Measurements from ENCODE around the gene COL12A1.

DNA sequence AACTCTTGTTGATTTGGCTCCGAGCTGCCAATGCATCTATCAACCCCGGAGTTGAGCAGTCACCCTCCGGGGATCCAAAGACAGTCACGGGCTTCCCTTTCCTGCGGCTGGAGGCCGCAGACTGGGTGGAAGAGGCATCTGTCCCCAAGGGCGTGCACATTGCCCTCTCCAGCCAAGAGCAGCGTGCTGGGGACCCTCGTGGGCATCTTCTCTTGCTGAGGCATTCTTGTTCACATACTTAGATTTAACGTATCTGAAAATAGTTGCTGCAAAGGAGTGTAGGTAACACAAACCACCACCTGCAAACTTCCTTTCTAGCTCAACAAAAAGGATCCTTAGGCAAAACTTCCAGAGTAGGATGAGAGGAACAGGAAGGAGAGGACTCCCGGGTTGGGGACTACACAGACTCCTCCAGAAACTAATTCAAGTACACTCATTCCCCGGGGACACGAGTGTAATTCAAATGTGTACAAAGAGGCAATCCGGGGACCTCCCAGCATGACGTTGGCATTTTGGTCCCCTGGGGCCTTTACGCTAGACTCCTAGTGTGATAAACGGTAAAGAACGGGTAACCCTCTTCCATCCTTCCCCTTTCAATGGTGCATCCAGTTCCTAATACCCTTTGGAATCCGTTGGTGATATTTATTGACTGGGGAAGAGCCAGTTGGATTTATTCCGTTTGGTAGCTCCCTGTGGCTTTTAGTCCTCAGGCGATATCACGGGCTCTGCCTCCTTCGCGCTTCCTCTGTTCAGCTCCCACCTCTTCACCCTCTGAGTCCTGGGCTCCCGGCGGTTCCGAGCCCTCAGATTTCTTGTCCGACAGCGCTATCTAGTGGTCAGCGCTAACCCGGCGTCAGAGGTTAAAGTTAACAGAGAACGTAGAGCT, 2.7 kb upstream of the COL12A1 start:
- TF ChIP-seq YBX1 (IDR thresholded peaks at IDR 0.05) = no peak
- peak; percentile 82 to 96 (median 92) for TF ChIP-seq CTCF (IDR thresholded peaks at IDR 0.05 in 2 of 3, conservative IDR thresholded peaks at IDR 0.05 in 1 of 3; ENCODE audit: control insufficient read depth in 2 of 3, extremely low read depth in 1 of 3, insufficient read depth in 1 of 3, low read depth in 3 of 3, low read length in 3 of 3)
- TF ChIP-seq NR2C2 (IDR thresholded peaks at IDR 0.05; ENCODE audit: borderline replicate concordance, control insufficient read depth, insufficient read length, low read depth) = no peak
- TF ChIP-seq, protein P1, sequence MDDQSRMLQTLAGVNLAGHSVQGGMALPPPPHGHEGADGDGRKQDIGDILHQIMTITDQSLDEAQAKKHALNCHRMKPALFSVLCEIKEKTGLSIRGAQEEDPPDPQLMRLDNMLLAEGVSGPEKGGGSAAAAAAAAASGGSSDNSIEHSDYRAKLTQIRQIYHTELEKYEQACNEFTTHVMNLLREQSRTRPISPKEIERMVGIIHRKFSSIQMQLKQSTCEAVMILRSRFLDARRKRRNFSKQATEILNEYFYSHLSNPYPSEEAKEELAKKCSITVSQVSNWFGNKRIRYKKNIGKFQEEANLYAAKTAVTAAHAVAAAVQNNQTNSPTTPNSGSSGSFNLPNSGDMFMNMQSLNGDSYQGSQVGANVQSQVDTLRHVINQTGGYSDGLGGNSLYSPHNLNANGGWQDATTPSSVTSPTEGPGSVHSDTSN (IDR thresholded peaks at IDR 0.05; ENCODE audit: insufficient replicate concordance, low read depth, low read length) = no peak
- TF ChIP-seq HDGF (IDR thresholded peaks at IDR 0.05) = no peak
- no peak for TF ChIP-seq ZBTB33 (IDR thresholded peaks at IDR 0.05)
- TF ChIP-seq, protein P2, sequence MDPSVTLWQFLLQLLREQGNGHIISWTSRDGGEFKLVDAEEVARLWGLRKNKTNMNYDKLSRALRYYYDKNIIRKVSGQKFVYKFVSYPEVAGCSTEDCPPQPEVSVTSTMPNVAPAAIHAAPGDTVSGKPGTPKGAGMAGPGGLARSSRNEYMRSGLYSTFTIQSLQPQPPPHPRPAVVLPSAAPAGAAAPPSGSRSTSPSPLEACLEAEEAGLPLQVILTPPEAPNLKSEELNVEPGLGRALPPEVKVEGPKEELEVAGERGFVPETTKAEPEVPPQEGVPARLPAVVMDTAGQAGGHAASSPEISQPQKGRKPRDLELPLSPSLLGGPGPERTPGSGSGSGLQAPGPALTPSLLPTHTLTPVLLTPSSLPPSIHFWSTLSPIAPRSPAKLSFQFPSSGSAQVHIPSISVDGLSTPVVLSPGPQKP (IDR thresholded peaks at IDR 0.05; ENCODE audit: low read depth, low read length) = no peak
- peak; percentile 73; the same call in 1 of the 2 replicates for TF ChIP-seq SMC3 (IDR thresholded peaks at IDR 0.05; ENCODE audit: borderline replicate concordance, low read length)
- TF ChIP-seq, protein P3, sequence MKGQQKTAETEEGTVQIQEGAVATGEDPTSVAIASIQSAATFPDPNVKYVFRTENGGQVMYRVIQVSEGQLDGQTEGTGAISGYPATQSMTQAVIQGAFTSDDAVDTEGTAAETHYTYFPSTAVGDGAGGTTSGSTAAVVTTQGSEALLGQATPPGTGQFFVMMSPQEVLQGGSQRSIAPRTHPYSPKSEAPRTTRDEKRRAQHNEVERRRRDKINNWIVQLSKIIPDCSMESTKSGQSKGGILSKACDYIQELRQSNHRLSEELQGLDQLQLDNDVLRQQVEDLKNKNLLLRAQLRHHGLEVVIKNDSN (IDR thresholded peaks at IDR 0.05; ENCODE audit: borderline replicate concordance, extremely low read length, insufficient read depth, low read depth, low read length) = no peak
